Activated CD8-positive, alpha-beta T cell treated with anti-CD3 and anti-CD28 coated beads, Interleukin-2, amount 10 ng/mL, durations not matched to agents 7 days and 5 days (primary cell): Measurements from ENCODE around the gene TBCEL. TPM values are rescaled to one million over a fixed set of nuclear protein-coding genes. Genes with fewer than 3 reads are reported as not detected.
A peak's percentile ranks its signal among the peaks of the same experiment; 100 is the strongest.
"Not testable (repeated sequence)": the region's sequence is repeated elsewhere in the genome, so short reads cannot be mapped to it uniquely, and the experiment has no call there.

Source experiments
- ATAC-seq: fragments of 150-1000 bp; cut with Tn5 transposase; one replicate; pipeline ENCODE4 v1.10.0; 2021; ENCODE audit warnings: moderate library complexity
- CTCF ChIA-PET: fragments of 350-600 bp; sonication (Branson Sonifier 250); formaldehyde crosslinking; loops from one replicate; lab custom pipeline; 2021; ENCODE audit warnings: antibody characterized with exemption; lab: Charles Lee
- POLR2A ChIA-PET: fragments of 350-600 bp; sonication (Branson Sonifier 250); formaldehyde crosslinking; loops from one replicate; lab custom pipeline; 2021; ENCODE audit warnings: antibody characterized with exemption; lab: Charles Lee
- DNase-seq: peaks from one replicate; pipeline ENCODE4 v3.0.0-alpha.2; 2020
- H3K27ac Mint-ChIP-seq: one replicate; pipeline ENCODE4 v1.8.0; 2021; ENCODE audit warnings: mild to moderate bottlenecking, mixed read lengths
- H3K27me3 Mint-ChIP-seq: one replicate; pipeline ENCODE4 v1.8.0; 2021; ENCODE audit warnings: low read depth, mixed read lengths
- H3K36me3 Mint-ChIP-seq: one replicate; pipeline ENCODE4 v1.8.0; 2021; ENCODE audit warnings: low read depth, mixed read lengths
- H3K4me1 Mint-ChIP-seq: one replicate; pipeline ENCODE4 v1.8.0; 2021; ENCODE audit warnings: low read depth, mixed read lengths
- H3K4me3 Mint-ChIP-seq: one replicate; pipeline ENCODE4 v1.8.0; 2021; ENCODE audit warnings: mild to moderate bottlenecking, mixed read lengths
- H3K9me3 Mint-ChIP-seq: one replicate; pipeline ENCODE4 v1.8.0; 2022; ENCODE audit warnings: mixed read lengths; ENCODE audit not compliant: insufficient read depth
- total RNA-seq, 2 experiments: library from RNA; stranded (reverse); gene quantifications; one replicate each; pipeline ENCODE4 v1.2.3, GENCODE V29; 2021

TBCEL gene
- total RNA-seq, 2 experiments from 2014 or later = 10.1 to 10.6 TPM

DNA sequence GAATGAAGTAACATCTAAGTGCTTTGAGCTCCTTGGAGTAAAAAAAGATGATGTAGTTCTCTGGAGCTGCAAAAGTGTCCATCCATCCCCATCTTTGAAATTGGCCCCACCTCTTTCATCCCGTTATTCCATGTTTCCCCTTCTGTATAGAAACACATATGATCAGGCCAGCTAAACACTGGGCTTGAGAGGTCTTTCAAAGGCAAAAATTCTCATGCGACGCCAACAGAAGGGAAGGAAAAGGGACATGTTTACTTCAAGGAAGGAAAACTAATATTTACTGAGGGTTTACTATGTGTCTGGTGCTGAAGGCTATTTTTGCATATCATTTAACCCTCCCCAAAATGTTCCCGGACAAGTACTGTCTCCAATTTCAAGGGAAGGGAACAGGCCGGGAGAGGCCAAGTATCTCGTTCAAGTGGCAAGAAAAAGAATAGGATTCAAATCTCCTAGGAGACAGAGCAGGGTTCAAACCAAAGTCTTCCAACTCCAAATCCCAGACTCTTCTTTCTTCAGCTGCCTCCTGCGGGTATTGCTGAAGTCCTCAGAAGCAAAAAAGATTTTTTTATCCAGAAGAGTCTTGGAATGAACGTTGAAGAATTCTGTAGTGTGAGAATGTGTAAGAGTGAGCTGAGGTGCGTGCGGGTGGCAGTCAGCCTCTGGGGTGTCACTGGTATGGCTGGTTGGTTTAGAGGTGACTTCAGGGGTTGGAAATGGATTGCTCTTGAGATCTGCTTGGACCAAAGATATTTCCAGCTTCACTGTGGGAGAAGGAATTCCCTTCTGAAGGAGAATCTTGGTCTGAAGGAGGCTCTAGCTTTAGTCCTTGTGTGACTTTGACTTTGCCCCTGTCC, 87.2 kb downstream of the TBCEL start:
- ATAC-seq = no peak
- ChIA-PET CTCF (interaction anchor here (1.3 kb wide), 1 partner anchor 76 kb away, joined by 3 read pairs; no protein-coding TSS in a partner anchor), POLR2A (no interaction called here)
- Mint-ChIP-seq H3K27ac (no peak overlapping the region), H3K27me3 (peaks cover 21% of the 10 kb centered on the region), H3K36me3 (no peaks in the 10 kb centered on the region), H3K4me1 (no peaks in the 10 kb centered on the region), H3K9me3 (no peaks in the 10 kb centered on the region), H3K4me3 (no peak overlapping the region)
- no peak for DNase-seq

GRCh38 chr11:121112498-121113455, 88.9 kb downstream of the TBCEL start:
- POLR2A ChIA-PET = no interaction called here
- CTCF ChIA-PET = no interaction called here
- H3K9me3 Mint-ChIP-seq = no peaks in the 10 kb centered on the region
- ATAC-seq (no peak), DNase-seq (peak; percentile 53)
- H3K27me3 Mint-ChIP-seq = peaks cover 19% of the 10 kb centered on the region
- H3K36me3 Mint-ChIP-seq = no peaks in the 10 kb centered on the region
- H3K4me3 Mint-ChIP-seq = no peak overlapping the region
- H3K27ac Mint-ChIP-seq = no peak overlapping the region
- no peaks in the 10 kb centered on the region for H3K4me1 Mint-ChIP-seq

GRCh38 chr11:121113611-121114010, 89.7 kb downstream of the TBCEL start:
- no peaks in the 10 kb centered on the region for H3K9me3 Mint-ChIP-seq
- DNase-seq = no peak
- ChIA-PET POLR2A (no interaction called here), CTCF (no interaction called here)
- H3K27ac Mint-ChIP-seq = no peak overlapping the region
- no peak overlapping the region for H3K4me3 Mint-ChIP-seq
- H3K27me3 Mint-ChIP-seq = peaks cover 19% of the 10 kb centered on the region
- no peak for ATAC-seq
- H3K36me3 Mint-ChIP-seq = no peaks in the 10 kb centered on the region
- no peaks in the 10 kb centered on the region for H3K4me1 Mint-ChIP-seq

DNA sequence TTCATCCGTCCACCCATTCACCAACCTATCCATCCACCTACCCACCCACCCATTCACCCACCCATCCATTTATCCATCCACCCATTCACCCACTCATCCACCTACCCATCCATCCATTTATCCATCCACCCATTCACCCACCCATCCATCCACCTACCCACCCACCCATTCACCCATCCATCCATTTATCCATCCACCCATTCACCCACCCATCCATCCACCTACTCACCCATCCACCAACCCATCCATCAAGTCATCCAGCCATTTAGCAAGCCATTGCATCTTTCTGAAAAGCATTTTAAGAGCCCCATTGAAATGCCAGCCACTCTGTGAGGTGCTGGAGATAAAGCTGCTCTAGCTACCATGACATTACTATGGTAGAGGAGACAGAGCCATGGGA, 91.1 kb downstream of the TBCEL start:
- not testable (repeated sequence) for H3K27ac Mint-ChIP-seq, DNase-seq
- peaks cover 16% of the 10 kb centered on the region for H3K27me3 Mint-ChIP-seq

DNA sequence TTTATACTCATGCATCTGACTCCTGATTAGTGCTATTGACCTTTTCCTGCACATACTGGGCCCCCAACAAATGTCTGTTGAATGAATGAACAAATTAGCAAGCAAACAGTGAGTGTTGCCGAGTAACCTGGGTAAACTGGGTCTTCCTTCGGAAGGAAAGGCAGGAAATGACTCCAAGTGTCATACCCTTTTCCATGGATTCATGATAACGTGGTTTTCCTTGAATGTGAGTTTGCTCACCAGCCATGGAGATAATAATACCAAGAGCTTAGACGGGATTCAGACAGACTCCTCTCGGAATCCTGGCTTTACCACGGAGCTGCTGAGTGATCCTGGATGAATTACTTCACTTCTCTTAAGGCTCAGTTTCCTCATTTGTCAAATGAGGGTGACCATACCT, 93.9 kb downstream of the TBCEL start:
- POLR2A ChIA-PET = no interaction called here
- H3K4me3 Mint-ChIP-seq = no peak overlapping the region
- no peak overlapping the region for H3K27ac Mint-ChIP-seq
- DNase-seq (no peak), ATAC-seq (no peak)
- no peaks in the 10 kb centered on the region for H3K27me3 Mint-ChIP-seq
- CTCF ChIA-PET = no interaction called here
- peaks cover 3% of the 10 kb centered on the region for H3K9me3 Mint-ChIP-seq
- H3K36me3 Mint-ChIP-seq = no peaks in the 10 kb centered on the region
- H3K4me1 Mint-ChIP-seq = no peaks in the 10 kb centered on the region

More for the DNA sequence above, 91.1 kb downstream of the TBCEL start:
- POLR2A ChIA-PET, H3K4me1 Mint-ChIP-seq, H3K36me3 Mint-ChIP-seq, CTCF ChIA-PET, ATAC-seq, H3K4me3 Mint-ChIP-seq, H3K9me3 Mint-ChIP-seq: not testable (repeated sequence)

- H3K27me3 Mint-ChIP-seq = no peaks in the 10 kb centered on the region
- no peak for DNase-seq
- no peak overlapping the region for H3K27ac Mint-ChIP-seq
- no peaks in the 10 kb centered on the region for H3K36me3 Mint-ChIP-seq
- no peak for ATAC-seq
- POLR2A ChIA-PET = no interaction called here
- peaks cover 3% of the 10 kb centered on the region for H3K9me3 Mint-ChIP-seq
- H3K4me1 Mint-ChIP-seq = no peaks in the 10 kb centered on the region
- CTCF ChIA-PET = no interaction called here
- no peak overlapping the region for H3K4me3 Mint-ChIP-seq
Measured at GRCh38 chr11:121119440-121119839, 95.5 kb downstream of the TBCEL start.

DNA sequence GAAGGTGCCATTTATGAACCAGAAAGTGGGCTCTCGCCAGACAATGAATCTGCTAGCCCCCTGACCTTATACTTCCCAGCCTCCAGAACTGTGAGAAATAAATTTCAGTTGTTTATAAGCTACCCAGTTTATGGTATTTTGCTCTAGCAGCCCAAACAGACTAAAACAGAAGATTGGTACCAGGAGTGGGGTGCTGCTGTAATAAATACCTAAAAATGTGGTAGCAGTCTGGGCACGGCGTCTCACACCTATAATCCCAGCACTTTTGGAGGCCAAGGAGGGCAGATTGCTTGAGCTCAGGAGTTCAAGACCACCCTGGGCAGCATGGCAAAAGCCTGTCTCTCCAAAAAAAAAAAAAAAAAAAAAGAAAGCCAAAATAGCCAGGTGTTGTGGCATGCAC, 98.4 kb downstream of the TBCEL start:
- no peak for DNase-seq
- H3K4me3 Mint-ChIP-seq = no peak overlapping the region
- ATAC-seq = no peak
- no peaks in the 10 kb centered on the region for H3K27me3 Mint-ChIP-seq
- ChIA-PET POLR2A (interaction anchor here (0.5 kb wide), 1 partner anchor 459 kb away, joined by 3 read pairs; no protein-coding TSS in a partner anchor), CTCF (no interaction called here)
- no peak overlapping the region for H3K27ac Mint-ChIP-seq
- H3K4me1 Mint-ChIP-seq = no peaks in the 10 kb centered on the region
- H3K9me3 Mint-ChIP-seq = peaks cover 3% of the 10 kb centered on the region
- H3K36me3 Mint-ChIP-seq = no peaks in the 10 kb centered on the region

- Mint-ChIP-seq H3K36me3 (no peaks in the 10 kb centered on the region), H3K4me3 (no peak overlapping the region), H3K9me3 (peaks cover 3% of the 10 kb centered on the region), H3K27me3 (no peaks in the 10 kb centered on the region), H3K27ac (no peak overlapping the region), H3K4me1 (no peaks in the 10 kb centered on the region)
- POLR2A ChIA-PET = no interaction called here
- ATAC-seq (no peak), DNase-seq (no peak)
- CTCF ChIA-PET = no interaction called here
Measured at GRCh38 chr11:121123496-121124069, 99.7 kb downstream of the TBCEL start.

DNA sequence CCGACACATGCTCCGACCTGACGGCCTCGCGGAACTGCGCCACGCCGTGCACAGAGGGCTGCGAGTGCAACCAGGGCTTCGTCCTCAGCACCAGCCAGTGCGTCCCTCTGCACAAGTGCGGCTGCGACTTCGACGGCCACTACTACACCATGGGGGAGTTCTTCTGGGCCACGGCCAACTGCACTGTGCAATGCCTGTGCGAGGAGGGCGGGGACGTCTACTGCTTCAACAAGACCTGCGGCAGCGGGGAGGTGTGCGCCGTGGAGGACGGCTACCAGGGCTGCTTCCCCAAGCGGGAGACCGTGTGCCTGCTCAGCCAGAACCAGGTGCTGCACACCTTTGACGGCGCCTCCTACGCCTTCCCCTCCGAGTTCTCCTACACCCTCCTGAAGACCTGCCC, 103.9 kb downstream of the TBCEL start:
- Mint-ChIP-seq H3K9me3 (no peaks in the 10 kb centered on the region), H3K4me1 (no peaks in the 10 kb centered on the region), H3K36me3 (no peaks in the 10 kb centered on the region), H3K27me3 (no peaks in the 10 kb centered on the region), H3K4me3 (no peak overlapping the region), H3K27ac (no peak overlapping the region)
- POLR2A ChIA-PET = no interaction called here
- ATAC-seq (no peak), DNase-seq (no peak)
- CTCF ChIA-PET = no interaction called here

- DNase-seq (no peak), ATAC-seq (no peak)
- POLR2A ChIA-PET = no interaction called here
- CTCF ChIA-PET = interaction anchor here (0.8 kb wide), 1 partner anchor 1446 kb away, joined by 3 read pairs; no protein-coding TSS in a partner anchor
- Mint-ChIP-seq H3K9me3 (no peaks in the 10 kb centered on the region), H3K4me3 (no peak overlapping the region), H3K36me3 (no peaks in the 10 kb centered on the region), H3K27me3 (no peaks in the 10 kb centered on the region), H3K27ac (no peak overlapping the region), H3K4me1 (no peaks in the 10 kb centered on the region)
Measured at GRCh38 chr11:121129362-121130340, 105.7 kb downstream of the TBCEL start.

DNA sequence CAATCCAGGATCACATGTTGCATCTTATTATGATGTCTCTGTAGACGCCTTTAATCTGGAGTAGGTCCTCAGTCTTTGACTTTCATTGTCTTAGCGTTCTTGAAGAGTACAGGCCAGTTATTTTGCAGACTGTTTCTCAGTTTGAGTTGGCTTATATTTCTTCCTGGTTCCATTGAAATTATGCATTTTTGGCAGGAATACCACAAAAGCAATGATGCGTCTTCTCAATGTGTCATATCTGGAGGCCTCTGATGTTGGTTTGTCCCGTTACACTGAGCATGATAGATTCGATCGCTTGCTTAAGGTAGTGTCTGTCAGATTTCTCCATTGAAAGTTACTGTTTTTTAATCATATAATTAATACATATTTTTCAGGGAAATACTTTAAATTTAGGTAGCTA, 107.8 kb downstream of the TBCEL start:
- no peaks in the 10 kb centered on the region for H3K36me3 Mint-ChIP-seq
- ATAC-seq (no peak), DNase-seq (no peak)
- POLR2A ChIA-PET = no interaction called here
- H3K4me3 Mint-ChIP-seq = no peak overlapping the region
- H3K9me3 Mint-ChIP-seq = no peaks in the 10 kb centered on the region
- H3K4me1 Mint-ChIP-seq = no peaks in the 10 kb centered on the region
- CTCF ChIA-PET = no interaction called here
- H3K27me3 Mint-ChIP-seq = no peaks in the 10 kb centered on the region
- H3K27ac Mint-ChIP-seq = no peak overlapping the region
